Fibroblast of mammary gland (primary cell): ENCODE measurements around the gene ALG11.
A peak's percentile ranks its signal among the peaks of the same experiment; 100 is the strongest.

Experiments used
- DNase-seq: peaks from one replicate; pipeline ENCODE4 v3.0.0-alpha.2; 2010; ENCODE audit warnings: low read depth
- H3K4me3 ChIP-seq: 2 replicates; pipeline ENCODE4 v1.5.1; 2011; ENCODE audit warnings: low read depth, mild to moderate bottlenecking, low read length, moderate library complexity; ENCODE audit not compliant: control insufficient read depth
- CTCF ChIP-seq: conservative IDR thresholded peaks from 2 replicates; pipeline ENCODE4 v1.5.1; 2011; ENCODE audit warnings: low read depth, low read length, inconsistent platforms; ENCODE audit not compliant: control insufficient read depth, insufficient read depth

The ALG11 gene

DNA sequence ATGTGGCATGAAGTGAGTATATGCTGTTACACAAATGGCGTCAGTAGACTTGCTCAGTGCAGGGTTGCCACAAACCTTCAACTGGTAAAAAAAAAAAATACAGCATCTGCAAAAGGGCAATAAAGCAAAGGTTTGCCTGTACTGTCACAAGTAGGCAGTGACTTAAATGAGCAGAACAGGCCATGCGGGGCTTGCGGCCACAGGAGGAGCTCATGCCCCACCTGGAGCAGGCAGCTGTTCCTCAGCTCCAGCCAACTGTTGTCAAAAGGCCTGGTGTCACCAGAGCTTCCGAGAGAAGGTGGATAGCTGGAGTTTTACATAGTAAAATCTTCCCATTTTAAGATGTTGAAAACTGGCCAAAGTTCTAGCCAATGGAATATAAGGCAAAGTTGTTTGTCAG lies 8.7 kb upstream of the ALG11 start:
- no peak for TF ChIP-seq CTCF
- no peak overlapping the region for H3K4me3 ChIP-seq
- DNase-seq = no peak

DNA sequence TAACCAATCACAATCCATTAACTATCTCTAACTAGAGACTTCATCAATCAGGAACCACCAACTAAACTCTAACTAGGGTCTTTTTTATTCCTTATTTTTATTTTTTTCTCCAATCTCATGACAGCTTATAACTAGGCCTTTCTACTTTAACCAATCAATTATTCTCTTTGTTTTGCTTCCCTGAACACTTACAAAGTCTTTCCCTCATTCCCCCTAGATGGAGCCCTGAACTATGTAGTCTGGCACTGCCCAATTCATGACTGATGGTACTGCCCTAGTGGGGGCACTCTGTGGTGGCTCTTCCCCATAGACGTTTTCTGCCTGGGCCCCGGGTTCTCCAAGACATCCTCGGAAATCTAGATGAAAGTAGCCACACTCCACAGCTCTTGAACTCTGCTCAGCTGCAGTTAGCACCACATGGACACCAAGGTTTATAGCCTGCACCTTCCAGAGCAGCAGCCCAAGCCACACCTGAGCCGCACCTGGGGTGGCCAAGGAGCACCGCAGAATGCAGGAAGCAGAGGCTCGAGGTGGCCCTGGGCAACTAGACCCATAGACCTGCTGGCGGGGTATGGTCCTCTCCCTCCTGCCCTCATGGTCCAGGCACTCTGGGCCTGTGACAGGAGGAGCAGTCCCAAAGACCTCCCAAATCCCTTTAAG lies 7.6 kb upstream of the ALG11 start:
- TF ChIP-seq CTCF = no peak
- no peak overlapping the region for H3K4me3 ChIP-seq
- DNase-seq = no peak

DNA sequence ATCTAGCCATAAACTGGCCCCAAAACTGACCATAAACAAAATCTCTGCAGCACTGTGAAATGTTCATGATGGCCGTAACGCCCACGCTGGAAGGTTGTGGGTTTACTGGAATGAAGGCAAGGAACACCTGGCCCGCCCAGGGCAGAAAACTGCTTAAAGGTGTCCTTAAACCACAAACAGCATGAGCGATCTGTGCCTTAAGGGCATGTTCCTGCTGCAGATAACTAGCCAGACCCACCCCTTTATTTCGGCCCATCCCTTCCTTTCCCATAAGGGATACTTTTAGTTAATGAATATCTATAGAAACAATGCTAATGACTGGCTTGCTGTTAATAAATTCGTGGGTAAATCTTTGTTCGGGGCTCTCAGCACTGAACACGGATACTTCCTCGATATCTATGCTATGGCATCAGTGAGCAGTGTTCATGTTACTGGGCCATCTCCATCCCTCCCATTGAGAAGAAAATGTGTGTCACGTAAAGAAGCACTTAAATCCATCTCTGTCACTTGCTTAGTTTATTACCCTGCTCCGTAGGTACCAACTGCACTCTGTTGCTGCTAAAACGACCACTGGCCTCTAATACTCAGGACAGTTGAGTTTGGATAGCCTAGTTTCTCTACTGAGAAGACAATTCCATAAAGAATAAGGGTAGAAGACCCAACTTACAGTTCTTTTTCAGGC lies 6.2 kb upstream of the ALG11 start:
- DNase-seq = no peak
- no peak overlapping the region for H3K4me3 ChIP-seq
- TF ChIP-seq CTCF = no peak

DNA sequence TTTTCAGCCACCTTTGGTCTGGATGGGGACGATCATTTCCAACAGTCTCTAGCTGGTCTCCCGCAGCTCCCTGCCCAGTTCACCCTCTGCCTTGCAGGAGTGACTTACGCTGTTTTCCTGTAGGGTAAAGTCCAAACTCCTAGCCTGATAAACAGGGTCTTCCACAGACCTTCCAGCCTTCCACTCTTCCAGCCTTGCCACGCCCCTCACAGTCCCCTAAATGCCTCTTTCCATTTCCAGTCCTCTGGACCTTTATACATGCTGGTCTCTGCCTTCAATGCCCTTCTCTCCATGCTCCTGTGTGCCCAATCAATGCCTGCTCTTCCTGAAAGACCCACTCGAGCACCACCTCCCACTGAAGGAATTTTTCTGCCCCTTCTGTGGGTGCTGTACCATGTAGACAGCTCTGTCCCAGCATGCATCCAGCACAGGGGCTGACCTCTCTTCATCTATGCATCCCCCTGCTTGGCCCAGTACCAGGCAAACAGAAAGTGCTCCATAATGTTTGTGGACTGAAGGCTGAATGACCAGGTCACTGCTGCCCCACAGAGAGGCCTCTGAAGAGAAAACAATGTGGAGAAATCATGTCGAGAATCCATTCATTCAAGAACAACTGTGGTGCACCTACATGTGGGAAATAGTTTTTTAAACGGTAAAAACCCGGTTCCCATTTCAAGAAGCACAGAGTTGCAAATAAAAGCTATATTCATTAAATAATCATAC lies 5.5 kb upstream of the ALG11 start:
- no peak for TF ChIP-seq CTCF
- no peak overlapping the region for H3K4me3 ChIP-seq
- DNase-seq = no peak

DNA sequence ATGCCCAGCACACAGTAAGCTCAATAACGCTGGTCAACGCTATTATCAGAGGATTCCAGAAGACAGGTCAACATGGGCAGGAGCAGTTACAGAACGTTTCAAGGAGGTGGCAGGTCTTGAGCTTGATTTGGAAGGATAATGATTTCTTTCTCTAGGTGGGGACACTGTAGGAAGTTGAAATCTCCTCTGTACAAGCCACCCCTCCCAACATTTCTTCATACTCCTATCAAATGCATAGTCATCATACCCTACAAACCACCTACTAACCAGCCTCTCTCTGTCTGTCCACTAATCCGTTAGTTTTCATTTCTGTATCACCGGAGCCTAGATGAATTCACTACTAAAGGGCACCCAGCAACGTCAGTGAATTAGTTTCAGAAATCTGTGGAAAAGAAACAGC lies 2.3 kb upstream of the ALG11 start:
- TF ChIP-seq CTCF = no peak
- no peak for DNase-seq
- H3K4me3 ChIP-seq = no peak overlapping the region

GRCh38 chr13:52010890-52011631 lies 1.1 kb upstream of the ALG11 start, which contains the start of gene ATP7B:
TSS of gene ATP7B (minus strand) at chr13:52011450. CDS start at chr13:52011337, 113 bp downstream.
- peak within 1 kb of the TSS; percentile 100 for H3K4me3 ChIP-seq
- peak; percentile 16 for TF ChIP-seq CTCF
- no peak for DNase-seq
